Keratinocyte (primary cell): ENCODE measurements around the gene ABHD8.

Source experiments
- CTCF ChIP-seq, 3 experiments: IDR thresholded peaks in 1 of 3; conservative IDR thresholded peaks in 1 of 3; optimal IDR thresholded peaks in 1 of 3; 2 replicates in 2 of 3; 3 replicates in 1 of 3; pipeline versions ENCODE3 to v1.5.1; 2011; ENCODE audit warnings: low read length in 3 of 3, mild to moderate bottlenecking in 3 of 3, moderate library complexity in 2 of 3, control low read depth in 1 of 3, inconsistent platforms in 1 of 3; ENCODE audit not compliant: insufficient read depth in 2 of 3; ENCODE audit errors: extremely low read depth in 1 of 3
- EZH2 ChIP-seq: IDR thresholded peaks from one replicate; pipeline ENCODE4 v1.6.1; 2012; ENCODE audit warnings: inconsistent platforms, mild to moderate bottlenecking, low read length, moderate library complexity

GRCh38 chr19:17259934-17260333 is 43.3 kb downstream of the ABHD8 start:
- TF ChIP-seq CTCF (optimal IDR thresholded peaks at IDR 0.05 in 1 of 3, IDR thresholded peaks at IDR 0.05 in 1 of 3, conservative IDR thresholded peaks at IDR 0.05 in 1 of 3; ENCODE audit: extremely low read depth in 1 of 3, insufficient read depth in 2 of 3, low read length in 3 of 3) (no peak), EZH2 (no peak)
